ENCODE measurements around the gene BIRC6.
"Not testable (repeated sequence)": the region's sequence is repeated elsewhere in the genome, so short reads cannot be mapped to it uniquely, and the experiment has no call there.

The BIRC6 gene

GRCh38 chr2:32356681-32357317 lies at the start of gene BIRC6:
TSS of gene BIRC6 (plus strand) at chr2:32357023. CDS start at chr2:32357162, 139 bp downstream.
- TF ChIP-seq CTCF (IDR thresholded peaks at IDR 0.05; ENCODE audit: borderline replicate concordance, insufficient read depth, low read depth, low read length), result no peak
- H3K4me3 ChIP-seq (ENCODE audit: low read depth, low read length), result peak within 1 kb of the TSS; percentile 97

GRCh38 chr2:32310577-32310976 lies 46.2 kb upstream of the BIRC6 start:
- no peak for TF ChIP-seq CTCF (IDR thresholded peaks at IDR 0.05; ENCODE audit: borderline replicate concordance, insufficient read depth, low read depth, low read length)
- no peak overlapping the region for H3K4me3 ChIP-seq (ENCODE audit: low read depth, low read length)

GRCh38 chr2:32314886-32315285 lies 41.9 kb upstream of the BIRC6 start:
- no peak overlapping the region for H3K4me3 ChIP-seq (ENCODE audit: low read depth, low read length)
- no peak for TF ChIP-seq CTCF (IDR thresholded peaks at IDR 0.05; ENCODE audit: borderline replicate concordance, insufficient read depth, low read depth, low read length)

GRCh38 chr2:32328679-32329078 lies 28.1 kb upstream of the BIRC6 start:
- H3K4me3 ChIP-seq (ENCODE audit: low read depth, low read length), result not testable (repeated sequence)

GRCh38 chr2:32329180-32329980 lies 27.4 kb upstream of the BIRC6 start:
- H3K4me3 ChIP-seq (ENCODE audit: low read depth, low read length), result not testable (repeated sequence)

- no peak for TF ChIP-seq CTCF (IDR thresholded peaks at IDR 0.05; ENCODE audit: borderline replicate concordance, insufficient read depth, low read depth, low read length)
- H3K4me3 ChIP-seq (ENCODE audit: low read depth, low read length), result no peak overlapping the region
Measured at GRCh38 chr2:32330136-32330535, 26.7 kb upstream of the BIRC6 start.

GRCh38 chr2:32342801-32343200 lies 14.0 kb upstream of the BIRC6 start:
- H3K4me3 ChIP-seq (ENCODE audit: low read depth, low read length), result no peak overlapping the region
- TF ChIP-seq CTCF (IDR thresholded peaks at IDR 0.05; ENCODE audit: borderline replicate concordance, insufficient read depth, low read depth, low read length), result no peak

GRCh38 chr2:32350797-32351196 lies 6.0 kb upstream of the BIRC6 start:
- H3K4me3 ChIP-seq (ENCODE audit: low read depth, low read length), result not testable (repeated sequence)

Data from GM12875 (cell line).